Activated T-helper 1 cell treated with Interleukin-2 at 50 U/mL for 16 hours (primary cell): ENCODE results near the gene ACAD8.
"Not testable (repeated sequence)": the region's sequence is repeated elsewhere in the genome, so short reads cannot be mapped to it uniquely, and the experiment has no call there.

Experiments
- DNase-seq: peaks from one replicate; pipeline ENCODE4 v3.0.0-alpha.2; 2020; ENCODE audit warnings: low read depth

ACAD8 gene

GRCh38 chr11:134240592-134240991, 12.8 kb upstream of the ACAD8 start:
- no peak for DNase-seq

DNA sequence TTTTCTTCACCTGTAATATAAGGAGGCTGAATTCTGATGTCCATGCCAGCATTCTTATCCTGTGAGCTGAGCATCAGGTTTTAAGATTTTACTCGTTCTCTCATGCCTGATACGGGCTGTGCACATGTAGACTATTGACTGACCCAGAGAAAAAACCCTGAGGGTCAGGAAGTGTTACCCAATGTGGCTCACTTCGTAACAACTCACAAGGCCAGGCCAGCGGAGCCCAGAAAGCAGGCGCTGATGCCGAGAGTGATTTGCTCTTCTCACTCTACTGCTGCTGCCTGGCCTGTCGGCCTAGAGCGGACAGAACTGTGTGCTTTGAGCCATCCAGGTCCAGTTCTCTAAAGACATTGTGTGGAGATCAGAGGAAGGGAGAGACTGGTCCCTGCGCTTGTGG, 11.0 kb upstream of the ACAD8 start:
- no peak for DNase-seq

DNA sequence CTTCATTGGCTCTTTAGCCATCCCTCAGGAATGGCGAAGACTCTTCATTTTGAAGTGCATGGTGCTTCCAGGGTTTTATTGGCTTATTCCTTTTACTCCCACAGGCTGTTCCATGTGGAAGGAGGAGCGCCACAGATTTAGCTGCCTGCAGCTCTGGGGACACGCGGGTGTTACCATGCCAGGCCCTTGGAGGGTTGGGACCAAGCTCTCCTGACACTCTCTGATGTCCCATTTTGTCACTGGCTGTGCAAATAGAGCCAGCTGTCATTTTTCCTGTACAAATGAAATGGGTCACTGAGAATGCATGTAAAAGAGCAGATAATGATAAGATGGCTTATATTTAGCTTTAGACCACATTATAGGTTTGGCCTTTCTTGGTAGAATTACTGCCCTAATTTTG, 9.5 kb upstream of the ACAD8 start:
- no peak for DNase-seq

- DNase-seq: no peak
These were observed 8.8 kb upstream of the ACAD8 start for GRCh38 chr11:134244593-134244992.

- no peak for DNase-seq
These were observed 7.9 kb upstream of the ACAD8 start for GRCh38 chr11:134245434-134245833.

DNA sequence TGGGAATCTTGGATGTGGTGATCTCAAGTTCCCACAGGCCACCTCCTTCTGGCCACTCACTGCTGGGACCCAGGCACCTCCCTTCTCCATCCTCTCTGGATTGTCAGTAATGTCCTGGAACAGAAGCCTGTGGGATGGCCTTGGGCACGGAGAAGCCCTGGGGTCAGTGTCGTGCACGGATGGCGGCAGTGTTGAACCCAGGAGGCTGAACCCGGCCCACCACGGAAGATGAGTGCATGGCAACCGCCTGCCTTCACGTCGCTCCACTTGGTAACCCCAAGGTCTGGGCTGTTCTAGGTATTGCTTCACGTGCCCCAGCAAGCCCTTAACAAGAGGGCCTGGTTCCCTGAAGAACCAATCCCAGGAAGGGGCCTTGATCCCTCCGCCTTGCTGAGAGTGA, 7.3 kb upstream of the ACAD8 start:
- no peak for DNase-seq

- DNase-seq: no peak
These were observed 6.7 kb upstream of the ACAD8 start for GRCh38 chr11:134246678-134247077.

DNA sequence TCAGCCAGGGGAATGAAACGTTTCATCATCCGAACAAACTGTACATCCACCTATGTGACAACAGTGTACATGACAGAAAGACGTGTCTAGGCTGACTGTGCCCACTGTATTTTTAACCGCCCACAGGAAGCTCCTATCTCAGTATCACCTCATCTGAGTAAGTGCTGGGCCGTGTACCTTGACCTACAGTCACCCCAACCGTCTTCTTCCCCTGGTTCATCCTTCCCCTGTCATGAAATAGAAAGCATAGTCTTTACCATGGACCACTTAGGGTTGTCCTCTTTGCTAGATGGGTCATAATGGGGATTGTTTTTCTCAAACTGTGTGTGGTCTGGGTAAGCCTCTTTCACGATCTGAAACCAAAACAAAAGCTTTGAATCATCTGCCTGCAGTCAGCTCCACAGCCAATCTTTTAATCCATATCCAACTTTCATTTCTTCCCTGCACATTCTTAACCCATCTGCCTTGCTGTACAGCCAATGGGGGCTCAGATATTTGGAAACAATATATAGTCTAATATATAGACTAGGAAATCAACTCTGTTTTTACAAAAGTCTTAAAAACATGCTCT, 4.4 kb upstream of the ACAD8 start:
- DNase-seq: no peak

DNA sequence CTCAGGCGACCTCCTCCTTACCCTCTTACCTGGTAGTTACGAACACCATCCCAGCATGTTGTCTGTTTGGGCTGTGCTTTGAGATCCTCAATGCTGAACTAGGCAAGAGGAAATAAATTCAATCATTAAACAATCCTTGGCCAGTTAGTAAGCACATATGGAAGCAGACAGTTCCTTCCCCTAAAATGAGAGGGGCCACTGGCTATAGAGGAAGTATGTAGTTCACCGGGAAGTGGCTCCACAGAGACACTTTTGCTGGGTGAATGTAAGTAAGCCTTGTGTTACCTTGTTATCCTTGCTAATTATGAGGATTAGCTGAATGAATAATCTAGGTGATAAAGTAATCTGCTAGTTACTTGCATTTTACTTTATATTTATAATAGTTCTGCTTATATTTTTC, 3.1 kb upstream of the ACAD8 start:
- no peak for DNase-seq

DNA sequence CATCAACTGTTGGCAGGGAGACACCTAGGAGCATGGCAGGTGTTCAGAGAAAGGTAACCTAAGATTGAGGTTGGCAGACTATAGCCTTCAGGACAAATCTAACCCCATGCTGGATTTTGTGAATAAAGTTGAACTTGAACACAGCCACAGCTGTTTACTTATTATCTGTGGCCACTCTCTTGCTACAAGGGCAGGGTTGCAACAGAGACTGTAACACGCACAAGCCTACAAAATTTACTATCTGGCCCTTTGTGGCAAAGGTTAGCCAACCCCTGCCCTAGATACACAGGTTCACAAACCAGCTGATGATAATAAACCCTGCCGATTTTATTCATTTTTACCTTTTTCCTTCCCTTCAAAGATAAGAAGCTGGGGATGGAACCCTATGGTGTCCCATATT, 2.7 kb upstream of the ACAD8 start:
- DNase-seq: no peak

DNA sequence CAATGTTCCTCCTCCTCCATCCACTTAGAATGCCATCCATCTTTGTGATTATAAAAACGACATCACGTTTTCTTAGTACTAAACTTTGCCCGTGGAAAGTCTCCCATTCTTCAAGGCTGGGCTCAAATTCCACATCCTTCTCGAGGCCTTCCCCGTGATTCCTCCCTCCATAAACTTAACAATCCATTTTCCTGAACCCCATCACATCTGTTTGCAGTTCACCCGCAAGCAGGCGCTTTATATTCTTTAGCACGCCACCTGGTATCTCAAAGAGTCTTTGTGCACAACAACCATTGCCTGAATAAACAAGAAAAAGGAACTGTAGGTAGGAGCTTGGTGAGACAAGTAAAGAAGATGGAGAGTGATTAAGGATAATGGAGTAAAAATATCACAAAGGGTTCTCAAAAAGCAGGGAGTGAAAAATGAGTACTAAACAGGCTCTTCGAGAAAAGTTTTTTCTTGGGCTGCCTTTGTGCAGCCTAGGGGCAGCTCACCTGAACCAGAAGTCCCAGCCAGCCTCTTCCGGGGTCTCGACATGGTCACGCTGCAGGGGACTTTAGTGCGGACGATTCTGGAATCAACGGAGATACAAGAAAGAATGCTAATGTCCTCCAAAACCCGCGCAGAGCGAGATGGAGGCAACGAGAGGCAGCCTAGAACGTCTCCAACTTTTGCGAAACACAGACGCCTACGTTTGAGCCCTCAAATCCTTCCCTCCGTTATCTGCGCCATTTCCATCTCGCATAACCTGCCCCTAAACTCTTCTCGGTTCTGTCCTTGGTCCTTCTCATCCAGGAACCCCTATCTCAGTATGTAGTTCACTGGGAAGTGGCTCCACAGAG, 801 bp upstream of the ACAD8 start:
- DNase-seq: no peak

DNA sequence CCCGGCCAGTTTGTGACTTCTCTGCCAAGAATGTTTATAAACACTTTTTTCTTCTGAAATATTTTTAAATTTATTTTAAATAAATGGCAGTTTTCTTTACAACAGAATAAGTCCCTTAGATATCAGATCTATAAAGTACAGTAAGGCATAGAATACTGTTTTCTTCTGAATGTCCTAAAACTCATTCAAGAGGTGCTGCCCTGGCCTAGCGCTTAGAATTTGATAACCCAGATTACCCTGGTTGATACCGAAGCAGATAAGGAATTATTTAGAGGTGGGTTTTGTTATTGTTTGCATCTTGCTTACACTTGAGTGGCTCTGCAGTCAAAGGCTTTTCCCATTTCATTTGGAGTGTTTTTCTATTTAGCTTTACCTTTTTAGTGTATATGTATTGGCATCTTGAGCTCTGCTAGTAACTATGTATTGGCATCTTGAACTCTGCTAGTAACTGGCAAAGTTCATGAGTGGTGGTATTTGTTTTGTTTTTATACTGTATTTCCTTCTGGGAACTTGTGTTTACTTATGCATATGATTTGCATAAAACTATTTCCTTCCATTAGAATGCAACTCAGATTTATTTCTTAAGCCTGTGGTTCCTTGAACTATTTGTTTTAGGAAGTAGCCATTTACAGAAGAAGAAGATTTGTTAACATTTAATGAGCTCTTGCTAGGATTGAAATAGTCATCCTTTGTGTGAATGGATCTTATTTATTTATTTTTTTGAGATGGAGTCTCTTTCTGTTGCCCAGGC, 1.2 kb downstream of the ACAD8 start:
- no peak for DNase-seq

DNA sequence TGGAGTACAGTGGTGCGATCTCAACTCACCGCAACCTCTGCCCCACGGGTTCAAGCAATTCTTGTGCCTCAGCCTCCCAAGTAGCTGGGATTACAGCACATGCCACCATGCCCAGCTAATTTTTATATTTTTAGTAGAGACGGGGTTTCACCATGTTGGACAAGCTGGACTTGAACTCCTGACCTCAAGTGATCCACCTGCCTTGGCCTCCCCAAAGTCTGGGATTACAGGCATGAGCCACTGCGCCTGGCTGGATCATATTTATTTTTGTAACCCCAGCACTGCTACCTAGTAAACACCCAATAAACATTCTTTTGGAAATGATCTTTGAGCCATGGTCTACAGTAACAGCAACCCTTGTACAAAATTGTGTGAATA, 1.8 kb downstream of the ACAD8 start:
- DNase-seq: not testable (repeated sequence)

GRCh38 chr11:134257101-134257500, 3.7 kb downstream of the ACAD8 start:
- no peak for DNase-seq

DNA sequence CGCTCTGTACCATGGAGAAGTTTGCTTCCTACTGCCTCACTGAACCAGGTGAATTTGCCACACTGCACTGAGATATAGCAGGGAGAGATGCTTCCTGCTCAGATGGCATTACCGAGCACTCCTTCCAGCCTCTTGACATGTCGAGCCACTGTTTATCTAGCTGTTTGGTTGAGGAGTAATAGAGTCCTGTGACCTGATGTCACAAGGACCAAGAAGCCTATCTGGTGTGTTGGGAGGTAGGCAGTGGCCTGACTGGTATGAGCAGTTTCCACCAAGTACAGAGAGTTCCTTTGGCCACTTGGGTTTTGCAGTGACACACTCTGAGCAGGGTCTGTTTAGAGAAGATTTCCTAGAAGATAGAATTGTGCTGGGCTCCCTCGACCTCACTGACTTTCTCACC, 5.2 kb downstream of the ACAD8 start:
- DNase-seq: no peak

- DNase-seq: no peak
These were observed 7.1 kb downstream of the ACAD8 start for GRCh38 chr11:134260503-134260902.

DNA sequence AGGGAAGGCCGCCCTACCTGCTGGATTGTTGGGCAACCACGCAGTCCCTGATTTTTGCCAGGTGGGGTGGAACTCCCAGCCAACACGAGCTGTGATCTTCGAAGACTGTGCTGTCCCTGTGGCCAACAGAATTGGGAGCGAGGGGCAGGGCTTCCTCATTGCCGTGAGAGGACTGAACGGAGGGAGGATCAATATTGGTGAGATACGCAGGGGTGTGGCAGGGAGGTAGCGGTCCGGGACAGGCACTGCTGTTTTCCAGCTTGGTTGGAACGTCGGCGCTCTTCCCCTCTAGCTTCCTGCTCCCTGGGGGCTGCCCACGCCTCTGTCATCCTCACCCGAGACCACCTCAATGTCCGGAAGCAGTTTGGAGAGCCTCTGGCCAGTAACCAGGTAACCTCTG, 7.6 kb downstream of the ACAD8 start:
- no peak for DNase-seq

GRCh38 chr11:134261626-134262488, 8.5 kb downstream of the ACAD8 start:
- no peak for DNase-seq

- DNase-seq: no peak
These were observed 11.8 kb downstream of the ACAD8 start for GRCh38 chr11:134264966-134265764.

DNA sequence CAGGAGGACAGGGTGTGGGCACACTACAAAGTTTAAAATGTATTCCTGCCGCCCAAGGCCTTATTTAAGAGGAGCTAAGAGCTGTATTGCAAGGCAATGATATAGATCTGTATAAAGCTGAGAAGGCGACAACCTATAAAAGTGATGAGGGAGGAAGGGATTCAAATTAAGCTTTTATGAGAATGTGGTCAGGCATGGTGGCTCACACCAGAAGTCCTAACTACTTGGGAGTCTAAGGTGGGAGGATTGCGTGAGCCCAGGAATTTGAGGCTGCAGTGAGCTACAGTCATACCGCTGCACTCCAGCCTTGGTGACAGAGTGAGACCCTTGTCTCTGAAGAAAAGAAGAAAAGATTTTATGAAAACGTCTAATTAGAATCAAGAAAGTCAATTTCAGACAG, 13.1 kb downstream of the ACAD8 start:
- DNase-seq: no peak

- no peak for DNase-seq
These were observed 13.5 kb downstream of the ACAD8 start for GRCh38 chr11:134266841-134267251.
